ENCODE measurements around the gene VEZT. TPM values are rescaled to one million over a fixed set of nuclear protein-coding genes. Genes with fewer than 3 reads are reported as not detected.

Gene VEZT
- total RNA-seq, 1 donor from 2014 or later = 79.1 TPM

DNA sequence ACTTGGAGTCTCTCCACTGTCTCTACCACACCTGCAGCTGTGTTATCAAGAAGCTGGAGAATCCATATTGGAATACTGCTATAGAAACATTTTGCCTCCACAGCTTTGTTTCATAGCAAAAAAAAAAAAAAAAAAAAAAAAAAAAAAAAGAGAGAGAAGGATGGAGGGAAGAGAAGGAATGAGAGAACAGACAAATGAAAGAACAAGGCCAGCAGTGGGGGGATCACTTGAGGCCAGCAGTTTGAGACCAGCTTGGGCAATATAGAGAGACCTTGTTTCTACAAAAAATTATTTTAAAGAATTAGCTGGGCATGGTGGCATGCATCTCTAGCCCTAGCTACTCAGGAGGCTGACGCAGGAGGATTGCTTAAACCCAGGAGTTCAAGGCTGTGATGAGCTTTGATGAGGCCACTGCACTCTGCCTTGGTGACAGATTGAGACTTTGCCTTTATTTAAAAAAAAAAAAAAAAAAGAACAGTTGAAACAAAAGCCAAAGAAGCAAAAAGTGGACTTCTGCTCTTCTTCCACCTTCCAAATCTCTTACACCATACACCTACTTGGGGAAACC is 8.1 kb downstream of the VEZT start:
- Mint-ChIP-seq H3K27me3 (ENCODE audit: low read depth) (no peaks in the 10 kb centered on the region), H3K4me3 (no peak overlapping the region), H3K4me1 (peaks cover 11% of the 10 kb centered on the region), H3K9me3 (no peaks in the 10 kb centered on the region), H3K36me3 (ENCODE audit: low read depth) (peaks cover 3% of the 10 kb centered on the region), H3K27ac (ENCODE audit: unreplicated experiment) (no peak overlapping the region)
- DNase-seq (ENCODE audit: low read depth, low spot score) = no peak
- TF ChIP-seq, protein P1, sequence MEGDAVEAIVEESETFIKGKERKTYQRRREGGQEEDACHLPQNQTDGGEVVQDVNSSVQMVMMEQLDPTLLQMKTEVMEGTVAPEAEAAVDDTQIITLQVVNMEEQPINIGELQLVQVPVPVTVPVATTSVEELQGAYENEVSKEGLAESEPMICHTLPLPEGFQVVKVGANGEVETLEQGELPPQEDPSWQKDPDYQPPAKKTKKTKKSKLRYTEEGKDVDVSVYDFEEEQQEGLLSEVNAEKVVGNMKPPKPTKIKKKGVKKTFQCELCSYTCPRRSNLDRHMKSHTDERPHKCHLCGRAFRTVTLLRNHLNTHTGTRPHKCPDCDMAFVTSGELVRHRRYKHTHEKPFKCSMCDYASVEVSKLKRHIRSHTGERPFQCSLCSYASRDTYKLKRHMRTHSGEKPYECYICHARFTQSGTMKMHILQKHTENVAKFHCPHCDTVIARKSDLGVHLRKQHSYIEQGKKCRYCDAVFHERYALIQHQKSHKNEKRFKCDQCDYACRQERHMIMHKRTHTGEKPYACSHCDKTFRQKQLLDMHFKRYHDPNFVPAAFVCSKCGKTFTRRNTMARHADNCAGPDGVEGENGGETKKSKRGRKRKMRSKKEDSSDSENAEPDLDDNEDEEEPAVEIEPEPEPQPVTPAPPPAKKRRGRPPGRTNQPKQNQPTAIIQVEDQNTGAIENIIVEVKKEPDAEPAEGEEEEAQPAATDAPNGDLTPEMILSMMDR (conservative IDR thresholded peaks at IDR 0.05) = no peak

DNA sequence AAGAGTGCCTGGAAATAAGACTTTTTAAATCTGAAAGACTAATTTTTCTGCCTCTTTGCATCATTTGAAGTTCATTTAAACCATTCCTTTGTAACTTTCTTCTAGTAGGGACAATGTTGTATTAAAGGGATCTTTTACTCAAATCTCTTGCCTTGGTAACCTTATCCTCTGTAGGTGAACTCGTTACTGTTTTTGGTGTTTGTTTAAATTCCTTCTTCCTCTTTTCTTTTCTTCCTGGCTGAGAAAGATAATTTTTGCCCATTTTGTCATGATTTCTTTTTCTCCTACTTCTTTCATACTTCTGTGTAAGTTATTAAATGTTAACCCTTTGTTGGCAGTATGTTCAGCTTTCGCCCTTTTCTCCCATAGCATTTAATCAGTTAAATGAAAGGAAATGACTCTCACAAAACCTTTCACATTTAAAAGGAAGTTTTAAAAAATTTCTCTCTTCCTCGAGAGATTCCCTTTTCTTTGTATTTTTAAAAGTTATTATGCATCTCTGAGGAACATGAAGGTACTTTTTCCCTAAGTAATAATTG is 10.3 kb downstream of the VEZT start:
- TF ChIP-seq, protein P1 (conservative IDR thresholded peaks at IDR 0.05) = no peak
- H3K4me3 Mint-ChIP-seq = no peak overlapping the region
- no peaks in the 10 kb centered on the region for H3K9me3 Mint-ChIP-seq
- H3K36me3 Mint-ChIP-seq (ENCODE audit: low read depth) = peaks cover 3% of the 10 kb centered on the region
- no peak overlapping the region for H3K27ac Mint-ChIP-seq (ENCODE audit: unreplicated experiment)
- DNase-seq (ENCODE audit: low read depth, low spot score) = no peak
- H3K4me1 Mint-ChIP-seq = peaks cover 15% of the 10 kb centered on the region
- no peaks in the 10 kb centered on the region for H3K27me3 Mint-ChIP-seq (ENCODE audit: low read depth)

DNA sequence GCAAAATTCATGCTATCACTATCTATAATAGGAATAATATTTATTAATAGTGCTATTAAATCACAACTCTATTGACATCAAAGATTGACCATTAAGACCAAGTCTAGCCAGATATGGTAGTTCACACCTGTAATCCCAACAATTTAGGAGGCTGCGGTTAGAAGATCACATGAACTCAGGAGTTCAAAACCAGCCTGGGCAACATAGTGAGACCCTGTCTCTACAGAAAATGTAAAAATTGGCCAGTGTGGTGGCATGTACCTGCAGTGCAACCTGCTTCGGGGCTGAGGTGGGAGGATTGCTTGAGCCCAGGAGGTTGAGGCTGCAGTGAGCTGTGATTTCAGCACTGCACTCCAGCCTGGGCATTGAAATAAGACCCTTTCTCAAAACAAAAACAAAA is 11.0 kb downstream of the VEZT start:
- TF ChIP-seq, protein P1 (conservative IDR thresholded peaks at IDR 0.05) = no peak
- H3K27ac Mint-ChIP-seq (ENCODE audit: unreplicated experiment) = no peak overlapping the region
- H3K9me3 Mint-ChIP-seq = no peaks in the 10 kb centered on the region
- peaks cover 15% of the 10 kb centered on the region for H3K4me1 Mint-ChIP-seq
- H3K36me3 Mint-ChIP-seq (ENCODE audit: low read depth) = peaks cover 3% of the 10 kb centered on the region
- no peaks in the 10 kb centered on the region for H3K27me3 Mint-ChIP-seq (ENCODE audit: low read depth)
- no peak overlapping the region for H3K4me3 Mint-ChIP-seq
- DNase-seq (ENCODE audit: low read depth, low spot score) = no peak

DNA sequence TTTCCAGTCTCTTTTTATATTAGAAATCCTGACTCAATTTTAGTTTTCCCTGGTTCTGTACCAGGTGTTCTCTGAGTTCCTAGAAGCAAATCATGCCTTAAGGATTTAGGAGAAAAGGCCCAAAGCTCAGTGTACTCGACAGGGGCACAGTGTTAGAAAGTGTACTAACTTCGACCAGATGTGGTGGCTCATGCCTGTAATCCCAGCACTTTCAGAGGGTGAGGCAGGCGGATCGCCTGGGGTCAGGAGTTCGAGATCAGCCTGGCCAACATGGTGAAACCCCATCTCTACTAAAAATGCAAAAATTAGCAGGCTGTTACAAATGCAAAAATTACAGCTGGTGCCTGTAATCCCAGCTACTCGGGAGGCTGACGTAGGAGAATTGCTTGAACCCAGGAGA is 12.0 kb downstream of the VEZT start:
- H3K36me3 Mint-ChIP-seq (ENCODE audit: low read depth) = peaks cover 5% of the 10 kb centered on the region

DNA sequence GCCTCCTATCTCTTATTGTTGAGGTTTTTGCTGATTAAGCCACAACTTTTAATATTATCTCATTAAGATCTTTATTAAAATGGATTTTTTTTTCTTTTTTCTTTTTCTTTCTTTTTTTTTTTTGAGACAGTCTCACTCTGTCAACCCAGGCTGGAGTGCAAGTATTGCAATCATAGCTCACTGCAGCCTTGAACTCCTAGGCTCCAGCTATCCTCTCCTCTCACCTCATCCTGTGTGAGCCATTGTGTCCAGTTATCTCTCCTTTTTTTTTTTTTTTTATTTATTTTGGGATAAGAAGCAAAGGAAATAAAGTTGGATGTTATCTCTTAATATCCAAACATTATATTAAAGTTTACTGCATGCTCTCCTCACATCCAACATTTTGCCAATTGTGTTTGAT is 12.7 kb downstream of the VEZT start:
- Mint-ChIP-seq H3K27ac (ENCODE audit: unreplicated experiment) (no peak overlapping the region), H3K27me3 (ENCODE audit: low read depth) (no peaks in the 10 kb centered on the region), H3K36me3 (ENCODE audit: low read depth) (peaks cover 3% of the 10 kb centered on the region), H3K4me1 (peaks cover 15% of the 10 kb centered on the region), H3K9me3 (no peaks in the 10 kb centered on the region), H3K4me3 (no peak overlapping the region)
- TF ChIP-seq, protein P1 (conservative IDR thresholded peaks at IDR 0.05) = no peak
- DNase-seq (ENCODE audit: low read depth, low spot score) = no peak

More for the DNA sequence above, 12.0 kb downstream of the VEZT start:
- Mint-ChIP-seq H3K27me3 (ENCODE audit: low read depth) (no peaks in the 10 kb centered on the region), H3K4me1 (peaks cover 15% of the 10 kb centered on the region), H3K27ac (ENCODE audit: unreplicated experiment) (no peak overlapping the region), H3K4me3 (no peak overlapping the region), H3K9me3 (no peaks in the 10 kb centered on the region)
- TF ChIP-seq, protein P1 (conservative IDR thresholded peaks at IDR 0.05) = no peak
- no peak for DNase-seq (ENCODE audit: low read depth, low spot score)

All from neural crest cell (in vitro differentiated cells).